GM21526 (cell line): ENCODE data around the gene DCAF16.

ENCODE experiments used
- ATAC-seq: cut with Tn5 transposase; IDR thresholded peaks from one replicate; pipeline ENCODE4 v1.9.1; 2021; ENCODE audit warnings: moderate library complexity; ENCODE audit not compliant: unreplicated experiment, low FRiP score

DCAF16 gene

DNA sequence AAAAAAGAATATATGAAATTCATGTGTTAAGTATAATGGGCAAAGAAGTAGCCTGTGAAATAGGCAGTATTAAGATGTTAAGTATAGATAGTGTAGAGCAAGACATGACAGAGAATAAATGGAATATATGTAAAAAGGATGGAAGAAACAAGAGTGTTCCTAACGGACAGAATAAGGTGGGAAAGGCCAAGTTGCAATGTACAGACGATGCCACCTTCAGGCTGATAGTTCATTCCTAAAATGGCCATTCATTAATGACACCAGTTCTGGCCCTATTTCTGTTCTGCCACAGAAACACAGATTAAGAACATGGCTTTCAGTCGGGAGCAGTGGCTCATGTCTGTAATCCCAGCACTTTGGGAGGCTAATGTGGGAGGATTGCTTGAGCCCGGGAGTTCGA is 24.7 kb downstream of the DCAF16 start:
- ATAC-seq, result no peak

DNA sequence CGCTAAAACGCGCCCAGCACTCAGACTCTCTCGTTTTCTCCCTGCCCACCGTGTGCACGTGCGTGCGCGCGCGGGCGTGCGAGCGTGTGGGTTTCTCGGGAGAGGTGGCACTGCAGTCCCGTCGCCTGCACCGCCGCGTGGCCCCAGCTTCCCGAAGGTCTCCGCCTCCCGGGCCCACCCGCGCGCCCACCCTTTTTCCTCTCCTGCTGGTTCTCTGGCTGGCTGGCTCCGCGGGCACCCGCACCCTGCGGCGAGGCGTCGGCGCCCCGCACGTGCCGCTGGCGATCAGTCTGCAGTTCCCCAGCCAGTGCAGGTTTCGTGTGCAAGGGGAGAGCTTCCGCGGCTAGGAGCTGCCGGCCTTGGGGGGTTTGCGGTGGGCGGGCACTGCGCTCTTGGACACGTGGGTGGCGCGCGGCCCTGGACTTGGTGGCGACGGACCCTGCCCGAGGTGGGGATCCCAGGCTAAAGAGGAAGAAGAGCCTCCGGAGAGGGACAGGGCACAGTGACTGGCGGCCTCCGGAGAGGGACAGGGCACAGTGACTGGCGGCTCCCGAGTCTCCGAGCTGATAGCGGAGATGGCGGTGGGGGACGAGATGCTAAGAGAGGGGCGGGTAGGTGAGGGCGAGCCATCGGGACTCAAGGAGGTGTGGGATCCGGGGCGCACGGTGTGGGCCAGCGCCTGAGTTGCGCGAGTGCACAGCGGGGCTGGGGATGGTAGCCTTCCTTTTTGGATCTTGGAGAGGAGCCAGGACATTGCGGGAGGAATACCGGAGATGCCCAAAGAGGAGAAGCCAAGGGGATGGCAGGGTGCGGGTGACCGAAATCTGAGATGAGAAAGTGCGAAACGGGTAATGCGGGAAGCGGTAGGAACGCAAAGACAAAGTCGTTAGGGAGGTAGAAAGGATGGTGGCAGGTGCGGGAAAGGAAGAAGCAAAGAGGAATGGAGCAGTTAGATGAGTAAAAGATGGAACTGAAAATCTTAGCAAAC is 29.0 kb downstream of the DCAF16 start, which contains the start of gene FAM184B:
FAM184B (minus strand) TSS at position 322 of the 988 bp plus-strand sequence. CDS start 322 bp downstream, outside the sequence.
- no peak for ATAC-seq

GRCh38 chr4:17780501-17781299 is 29.9 kb downstream of the DCAF16 start:
- no peak for ATAC-seq

- no peak for ATAC-seq
Observed at GRCh38 chr4:17778431-17778830, 32.1 kb downstream of the DCAF16 start.

- no peak for ATAC-seq
Observed at GRCh38 chr4:17773135-17773698, 37.3 kb downstream of the DCAF16 start.

DNA sequence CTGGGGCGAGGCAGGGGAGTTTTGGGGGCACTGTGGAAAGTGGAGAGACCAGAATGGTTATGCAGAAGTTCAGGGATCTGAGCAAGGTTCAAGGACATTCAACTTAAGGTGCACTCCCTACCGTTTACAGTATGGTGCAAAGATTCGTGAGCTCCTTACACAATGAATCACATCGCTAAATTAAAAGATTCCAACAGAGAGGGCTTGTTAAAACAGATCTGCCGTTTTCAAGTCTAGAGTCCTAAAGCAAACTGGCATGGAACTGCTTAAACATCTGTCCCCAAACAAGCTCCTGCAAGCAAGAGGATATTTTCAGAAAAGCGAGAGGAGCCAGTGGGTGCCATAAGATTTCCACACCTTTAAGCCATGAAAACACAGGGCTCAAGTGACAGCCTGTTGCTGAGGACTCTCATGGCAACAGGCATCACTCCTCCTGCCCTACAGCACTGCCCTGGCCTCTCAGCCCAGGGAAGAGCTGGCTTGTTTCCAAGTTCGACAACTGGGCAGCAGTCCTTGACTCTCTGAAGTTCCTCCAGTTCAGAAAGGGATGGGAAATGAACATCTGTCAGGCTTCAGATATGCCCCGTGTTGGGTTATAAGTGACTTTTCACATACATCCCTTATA is 39.2 kb downstream of the DCAF16 start:
- no peak for ATAC-seq

GRCh38 chr4:17770845-17771244 is 39.7 kb downstream of the DCAF16 start:
- ATAC-seq, result no peak

GRCh38 chr4:17769406-17770174 is 41.0 kb downstream of the DCAF16 start:
- no peak for ATAC-seq

DNA sequence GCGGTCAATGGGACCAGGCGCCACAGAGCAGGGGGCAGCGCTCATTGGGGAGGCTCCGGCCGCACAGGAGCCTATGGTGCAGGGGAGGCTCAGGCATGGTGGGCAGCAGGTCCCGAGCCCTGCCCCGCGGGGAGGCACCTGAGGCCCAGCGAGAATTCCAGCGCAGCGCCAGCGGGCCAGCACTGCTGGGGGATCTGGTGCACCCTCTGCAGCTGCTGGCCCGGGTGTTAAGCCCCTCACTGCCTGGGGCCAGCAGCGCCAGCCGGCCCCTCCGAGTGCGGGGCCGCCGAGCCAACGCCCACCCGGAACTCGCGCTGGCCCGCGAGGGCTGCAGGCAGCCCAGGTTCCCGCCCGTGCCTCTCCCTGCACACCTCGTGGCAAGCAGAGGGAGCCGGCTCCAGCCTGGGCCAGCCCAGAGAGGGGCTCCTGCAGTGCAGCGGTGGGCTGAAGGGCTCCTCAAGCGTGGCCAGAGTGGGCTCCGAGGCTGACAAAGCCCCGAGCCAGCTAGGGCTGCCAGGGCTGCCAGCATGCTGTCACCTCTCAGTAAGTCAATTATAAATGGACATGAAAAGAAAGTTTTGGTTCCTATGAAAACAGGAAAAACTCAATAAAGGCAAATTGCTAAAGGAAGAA is 43.6 kb downstream of the DCAF16 start:
- ATAC-seq, result no peak

DNA sequence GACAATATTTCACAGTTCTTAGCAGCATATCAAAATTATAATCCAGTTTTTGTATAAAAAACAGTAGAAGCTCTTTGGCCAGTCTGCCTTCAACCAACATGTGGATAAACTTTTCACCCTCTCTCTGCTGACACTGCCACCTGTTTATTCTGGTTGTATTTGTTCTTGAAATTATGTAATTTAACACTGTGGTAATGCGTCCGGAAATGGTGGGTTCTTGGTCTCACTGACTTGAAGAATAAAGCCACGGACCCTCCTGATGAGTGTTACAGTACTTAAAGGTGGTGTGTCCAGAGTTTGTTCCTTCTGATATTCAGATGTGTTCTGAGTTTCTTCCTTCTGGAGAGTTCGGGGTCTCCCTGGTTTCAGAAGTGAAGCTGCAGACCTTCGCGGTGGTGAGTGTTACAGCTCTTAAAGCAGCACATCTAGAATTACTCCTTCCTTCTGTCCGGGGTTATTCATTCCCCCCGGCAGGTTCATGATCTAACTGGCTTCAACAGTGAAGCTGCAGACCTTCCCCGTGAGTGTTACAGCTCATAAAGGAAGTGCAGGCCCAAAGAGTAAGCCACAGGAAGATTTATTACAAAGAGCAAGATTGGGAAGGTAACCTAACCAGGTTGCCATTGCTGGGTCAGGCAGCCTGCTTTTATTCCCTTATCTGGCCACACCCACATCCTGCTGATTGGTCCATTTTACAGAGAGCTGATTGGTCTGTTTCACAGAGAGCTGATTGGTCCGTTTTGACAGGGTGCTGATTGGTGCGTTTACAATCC is 44.9 kb downstream of the DCAF16 start:
- ATAC-seq, result no peak

- ATAC-seq, result no peak
Observed at GRCh38 chr4:17763931-17764330, 46.6 kb downstream of the DCAF16 start.

- no peak for ATAC-seq
Observed at GRCh38 chr4:17763416-17763815, 47.1 kb downstream of the DCAF16 start.

DNA sequence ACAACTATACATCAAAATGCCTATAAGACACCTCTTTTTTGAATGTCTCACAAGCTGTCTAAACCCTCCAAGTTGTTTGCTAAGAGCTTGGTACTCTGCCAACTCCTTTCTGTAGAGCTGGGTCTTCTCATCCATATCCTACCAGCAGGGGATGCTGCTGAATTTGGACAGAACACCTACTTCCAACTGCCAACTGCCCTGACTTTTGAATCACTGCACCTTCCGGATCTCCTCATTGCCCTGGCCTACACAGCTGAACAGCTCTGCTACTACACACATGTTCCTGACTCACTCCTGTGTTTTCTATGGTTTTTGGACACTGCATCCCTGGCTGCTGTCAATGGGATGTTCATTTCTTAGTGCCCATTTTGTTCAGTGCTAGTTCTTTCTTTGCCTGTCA is 47.8 kb downstream of the DCAF16 start:
- ATAC-seq, result no peak

- ATAC-seq, result no peak
Observed at GRCh38 chr4:17761062-17761461, 49.5 kb downstream of the DCAF16 start.

- no peak for ATAC-seq
Observed at GRCh38 chr4:17760626-17761025, 49.9 kb downstream of the DCAF16 start.

GRCh38 chr4:17758485-17758884 is 52.1 kb downstream of the DCAF16 start:
- ATAC-seq, result no peak

GRCh38 chr4:17757621-17758020 is 52.9 kb downstream of the DCAF16 start:
- ATAC-seq, result no peak

- no peak for ATAC-seq
Observed at GRCh38 chr4:17753646-17754045, 56.9 kb downstream of the DCAF16 start.
